HG03159 (cell line): ENCODE measurements around the gene XXYLT1.

ENCODE experiments used
- ATAC-seq: cut with Tn5 transposase; IDR thresholded peaks from one replicate; pipeline ENCODE4 v1.9.1; 2021; ENCODE audit warnings: mild to moderate bottlenecking, moderate library complexity; ENCODE audit not compliant: unreplicated experiment

The XXYLT1 gene

GRCh38 chr3:195034541-195034940, 236.4 kb downstream of the XXYLT1 start:
- no peak for ATAC-seq

GRCh38 chr3:195034101-195034500, 236.9 kb downstream of the XXYLT1 start:
- no peak for ATAC-seq

GRCh38 chr3:195033531-195034091, 237.3 kb downstream of the XXYLT1 start:
- ATAC-seq: no peak

- no peak for ATAC-seq
Observed at GRCh38 chr3:195032955-195033354, 238.0 kb downstream of the XXYLT1 start.

GRCh38 chr3:195032106-195032759, 238.7 kb downstream of the XXYLT1 start:
- no peak for ATAC-seq

GRCh38 chr3:195031574-195032003, 239.4 kb downstream of the XXYLT1 start:
- ATAC-seq: no peak

- no peak for ATAC-seq
Observed at GRCh38 chr3:195030791-195031321, 240.1 kb downstream of the XXYLT1 start.

GRCh38 chr3:195028877-195029606, 241.9 kb downstream of the XXYLT1 start:
- ATAC-seq: no peak

- no peak for ATAC-seq
Observed at GRCh38 chr3:195025884-195026200, 245.1 kb downstream of the XXYLT1 start.

GRCh38 chr3:195025056-195025883, 245.7 kb downstream of the XXYLT1 start:
- ATAC-seq: no peak

GRCh38 chr3:195023989-195024388, 247.0 kb downstream of the XXYLT1 start:
- ATAC-seq: no peak

GRCh38 chr3:195023576-195023975, 247.4 kb downstream of the XXYLT1 start:
- ATAC-seq: no peak

- no peak for ATAC-seq
Observed at GRCh38 chr3:195021692-195022091, 249.3 kb downstream of the XXYLT1 start.

GRCh38 chr3:195020921-195021320, 250.0 kb downstream of the XXYLT1 start:
- ATAC-seq: no peak

- no peak for ATAC-seq
Observed at GRCh38 chr3:195020185-195020584, 250.8 kb downstream of the XXYLT1 start.

- ATAC-seq: no peak
Observed at GRCh38 chr3:195019335-195019734, 251.6 kb downstream of the XXYLT1 start.
